ENCODE measurements around the gene RPL28.

Gene RPL28

DNA sequence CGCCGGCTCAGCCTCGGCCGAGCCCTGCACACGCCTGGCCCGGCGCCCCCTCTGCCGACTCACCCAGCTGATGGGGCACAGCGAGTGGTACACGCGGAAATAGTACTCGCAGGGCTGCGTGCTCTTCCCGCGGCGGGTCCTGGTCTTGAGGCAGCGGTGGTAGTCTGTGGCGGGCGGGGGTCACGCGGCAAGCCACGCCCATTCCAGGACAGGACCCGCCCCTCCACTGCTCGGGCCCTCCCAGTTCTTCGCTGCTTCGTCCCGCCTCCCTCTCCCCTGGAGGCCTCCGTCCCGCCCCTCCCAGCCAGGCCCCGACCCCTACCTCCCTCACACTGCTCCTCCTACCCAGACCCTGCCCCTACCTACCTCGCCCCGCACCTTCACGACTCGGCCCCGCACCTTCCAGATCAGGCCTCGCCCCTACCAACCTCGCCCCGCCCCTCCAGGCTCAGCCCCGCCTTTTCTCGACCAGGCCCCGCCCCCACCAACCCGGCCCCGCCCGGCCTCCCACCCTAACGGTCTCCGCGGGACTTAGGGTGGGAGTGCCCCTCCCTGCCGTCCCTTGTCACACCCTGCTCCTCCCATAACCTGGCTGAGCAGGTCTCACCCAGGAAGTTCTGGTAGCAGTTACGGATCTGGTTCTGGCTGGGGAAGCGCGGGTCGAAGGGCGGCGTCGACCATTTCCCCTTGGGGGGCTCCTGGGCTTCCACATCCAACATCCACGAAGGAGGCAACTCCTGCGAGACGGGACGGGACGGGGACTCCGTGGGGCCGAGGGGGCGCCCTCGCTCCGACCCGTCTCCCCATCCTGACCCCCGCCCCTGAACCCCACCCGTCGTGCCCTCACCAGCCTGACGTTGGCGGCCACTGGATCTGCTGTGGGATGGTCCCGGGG lies 31.7 kb upstream of the RPL28 start:
- no peak for DNase-seq

DNA sequence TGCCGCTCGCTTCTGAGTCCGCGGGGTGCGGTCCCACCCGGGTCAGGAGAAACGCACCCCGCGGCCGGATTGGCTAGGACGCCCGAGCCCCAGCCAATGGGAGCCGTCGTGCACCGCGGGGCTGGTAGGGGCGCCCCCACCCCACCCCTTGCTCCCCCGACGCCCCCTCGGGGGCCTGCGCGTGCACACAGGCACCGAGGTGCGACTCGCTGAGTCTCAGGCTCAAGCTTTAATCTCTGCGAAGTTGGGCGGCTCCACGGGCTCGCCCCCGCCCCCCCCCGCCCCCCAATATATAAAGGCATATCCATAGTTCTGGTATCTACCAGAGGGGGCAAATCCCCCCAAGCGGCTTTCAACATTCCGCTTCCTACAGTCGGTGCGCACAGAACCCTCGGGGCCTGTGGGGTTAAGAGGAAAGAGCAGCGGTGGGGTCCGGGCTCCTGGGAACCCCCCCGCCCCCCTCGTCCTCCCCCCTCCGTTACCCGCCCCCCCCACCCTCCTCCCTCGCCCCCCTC lies 31.0 kb upstream of the RPL28 start, which contains the start of gene COX6B2:
TSS of gene COX6B2 (minus strand) at position 22 of the 515 bp plus-strand sequence. CDS start 198 bp downstream, outside the sequence.
- no peak for DNase-seq

DNA sequence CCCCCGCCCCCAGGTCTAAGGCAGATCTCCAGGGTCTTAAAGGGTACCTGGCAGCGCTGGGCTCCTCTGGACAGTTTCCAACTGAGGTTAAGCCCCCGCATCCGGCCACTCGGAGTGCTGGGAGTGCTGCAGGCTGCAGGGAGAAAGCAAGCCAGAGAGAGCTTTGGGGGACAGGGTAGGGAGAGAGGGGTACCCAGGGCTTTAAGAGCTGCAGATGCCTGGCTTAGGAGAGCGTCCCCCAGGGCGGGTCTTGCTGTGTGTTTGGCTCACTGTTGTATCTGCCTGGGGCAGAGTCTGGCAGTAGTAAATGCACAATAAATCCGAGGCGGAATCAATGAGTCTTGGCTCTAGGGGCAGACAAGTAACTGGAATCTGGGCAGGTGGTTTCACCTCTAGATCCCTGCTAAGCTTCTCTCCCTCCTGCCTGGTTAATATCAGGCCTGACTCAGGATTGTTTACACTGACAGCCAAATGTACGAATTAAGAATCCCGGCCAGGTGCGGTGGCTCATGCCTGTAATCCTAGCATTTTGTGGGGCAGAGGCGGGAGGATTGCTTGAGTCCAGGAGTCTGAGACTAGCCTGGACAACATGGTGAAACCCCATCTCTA lies 30.4 kb upstream of the RPL28 start:
- no peak for DNase-seq

- no peak for DNase-seq
Observed at GRCh38 chr19:55358493-55358892, 27.2 kb upstream of the RPL28 start.

DNA sequence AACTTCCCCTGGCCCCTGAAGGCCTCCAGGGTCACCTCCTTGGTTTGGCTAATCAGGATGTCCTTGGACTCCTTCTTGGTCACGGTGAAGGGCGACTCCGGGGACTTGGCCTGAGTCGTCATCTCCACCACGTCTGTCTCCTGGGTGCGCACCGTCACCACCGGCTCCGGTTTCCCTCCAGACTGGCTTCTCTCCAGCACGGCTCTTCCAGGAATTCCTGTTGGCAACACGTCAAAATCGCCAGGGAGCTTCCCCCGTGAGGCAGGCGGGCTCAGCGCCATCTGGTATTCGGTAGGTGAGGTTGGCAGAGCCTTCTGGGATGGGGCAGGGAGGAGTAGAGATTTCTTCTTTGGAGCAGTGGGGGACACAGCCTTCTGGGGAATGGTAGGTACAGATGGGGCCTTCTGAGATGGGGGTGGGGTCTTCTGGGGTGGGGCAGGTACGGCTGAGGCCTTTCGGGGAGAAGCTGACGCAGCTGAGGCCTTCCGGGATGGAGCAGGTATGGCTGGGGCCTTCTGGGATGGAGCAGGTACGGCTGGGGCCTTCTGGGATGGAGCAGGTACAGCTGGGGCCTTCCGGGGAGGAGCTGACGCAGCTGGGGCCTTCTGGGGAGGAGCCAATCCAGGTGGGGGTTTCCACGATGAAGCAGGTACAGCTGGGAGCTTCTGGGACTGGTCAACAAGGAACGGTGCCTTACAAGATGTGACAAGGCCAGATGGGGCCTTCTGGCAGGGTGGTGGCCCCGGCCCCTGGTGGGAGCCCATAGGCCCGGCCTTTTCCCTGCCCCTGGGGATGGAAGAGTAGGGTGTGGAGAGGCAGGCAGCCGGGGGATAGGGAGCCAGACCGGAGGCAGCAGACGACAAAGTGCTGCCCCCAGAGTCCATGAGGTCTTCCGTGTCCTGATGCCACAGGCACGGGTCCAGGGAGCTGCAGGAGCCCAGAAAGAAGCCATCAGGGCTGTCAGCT lies 26.5 kb upstream of the RPL28 start:
- DNase-seq, result no peak

DNA sequence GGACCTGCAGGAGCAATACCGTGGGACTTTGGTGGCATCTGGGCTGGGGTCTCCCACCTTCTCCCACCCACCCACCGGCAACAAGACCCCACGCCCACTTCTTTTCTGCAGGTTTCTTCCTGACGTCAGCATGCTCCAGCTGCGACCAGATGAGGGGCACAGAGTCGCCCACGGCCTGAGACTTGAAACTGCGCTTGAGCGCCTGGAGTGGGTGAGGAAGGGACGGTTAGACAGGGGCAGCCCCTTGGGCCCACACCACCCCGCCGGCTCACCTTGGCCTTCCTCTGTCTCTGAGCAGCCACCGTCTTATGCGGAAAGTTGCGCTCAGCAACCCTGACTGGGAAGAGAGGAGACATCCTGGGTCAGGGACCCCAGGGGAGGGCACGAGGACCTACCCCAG lies 24.8 kb upstream of the RPL28 start:
- no peak for DNase-seq

- DNase-seq, result no peak
Observed at GRCh38 chr19:55362174-55362989, 23.4 kb upstream of the RPL28 start.

DNA sequence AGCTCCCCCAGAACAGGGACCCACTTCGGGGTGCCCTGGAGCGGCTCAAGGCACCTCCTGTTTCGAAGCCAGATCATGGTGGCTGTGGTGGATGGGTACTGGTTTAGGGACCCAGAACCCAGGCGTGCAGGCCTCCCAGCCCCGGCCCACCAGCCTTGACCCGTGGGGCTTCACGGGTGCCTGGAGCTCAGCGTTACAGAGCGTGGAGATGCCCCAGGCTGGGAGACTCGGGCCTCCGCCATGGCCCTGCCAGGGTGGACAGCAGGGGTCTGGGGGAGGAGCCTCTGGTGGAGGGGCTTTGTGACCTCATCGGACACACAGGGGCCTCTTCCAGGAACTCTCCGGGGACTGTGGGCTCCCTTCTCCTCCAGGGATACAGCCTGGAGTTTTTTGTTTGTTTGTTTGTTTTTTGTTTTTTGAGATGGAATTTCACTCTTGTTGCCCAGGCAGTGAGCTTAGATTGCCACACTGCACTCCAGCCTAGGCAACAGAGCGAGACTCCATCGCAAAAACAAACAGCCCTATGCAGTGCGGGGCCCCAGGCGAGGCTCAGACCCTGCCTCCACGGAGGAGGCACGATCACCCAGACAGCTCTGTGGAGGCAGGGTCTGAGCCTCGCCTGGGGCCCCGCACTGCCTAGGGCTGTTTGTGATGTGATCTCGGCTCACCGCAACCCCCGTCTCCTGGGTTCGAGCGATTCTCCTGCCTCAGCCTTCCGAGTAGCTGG lies 22.6 kb upstream of the RPL28 start, which contains the start of gene GARIN5B:
TSS of gene GARIN5B (minus strand) at position 271 of the 727 bp plus-strand sequence. CDS start at position 77, 194 bp downstream.
- no peak for DNase-seq

DNA sequence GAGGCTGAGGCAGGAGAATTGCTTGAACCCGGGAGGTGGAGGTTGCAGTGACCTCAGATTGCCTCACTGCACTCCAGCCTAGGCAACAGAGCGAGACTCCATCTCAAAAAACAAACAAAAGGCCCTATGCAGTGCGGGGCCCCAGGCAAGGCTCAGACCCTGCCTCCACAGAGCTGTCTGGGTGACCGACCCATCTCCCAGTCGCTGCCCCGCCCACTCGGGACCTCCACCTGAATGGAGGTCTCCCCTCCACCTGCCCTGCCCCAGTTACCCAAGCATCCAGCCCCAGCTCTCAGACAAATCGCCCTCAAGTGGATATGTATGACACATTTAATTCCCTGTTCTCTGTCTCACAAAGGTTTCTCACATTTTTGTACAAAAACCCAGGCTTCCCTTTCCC lies 20.5 kb upstream of the RPL28 start:
- no peak for DNase-seq

- DNase-seq, result no peak
Observed at GRCh38 chr19:55365964-55366363, 19.8 kb upstream of the RPL28 start.

GRCh38 chr19:55366790-55367189 lies 18.9 kb upstream of the RPL28 start:
- DNase-seq, result no peak

DNA sequence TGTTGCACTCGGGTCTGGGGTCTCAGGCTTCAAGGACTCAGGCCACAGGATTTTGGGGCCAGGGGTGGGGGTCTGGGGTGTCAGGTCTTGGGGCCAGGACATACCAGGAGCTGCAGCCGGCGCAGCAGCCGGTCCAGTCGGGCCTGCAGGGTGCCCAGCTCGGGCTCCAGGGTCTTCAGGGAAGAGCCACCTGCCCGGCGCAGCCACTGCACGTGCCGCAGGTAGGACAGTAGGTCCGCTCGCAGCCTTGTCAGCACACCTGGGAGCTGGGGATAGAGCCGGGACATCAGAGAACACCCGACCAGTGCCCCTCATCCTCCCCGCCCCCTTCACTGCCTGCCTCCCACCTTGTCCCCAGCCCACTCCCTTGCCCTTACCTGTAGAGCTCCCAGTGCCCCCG lies 17.6 kb upstream of the RPL28 start:
- no peak for DNase-seq

GRCh38 chr19:55368701-55369563 lies 16.8 kb upstream of the RPL28 start:
- DNase-seq, result peak; percentile 53

GRCh38 chr19:55369653-55370304 lies 16.0 kb upstream of the RPL28 start:
- no peak for DNase-seq

GRCh38 chr19:55370305-55370988 lies 15.3 kb upstream of the RPL28 start, which contains the start of gene IL11:
TSS of gene IL11 (minus strand) at chr19:55370463. CDS start at chr19:55370310, 153 bp downstream.
- no peak for DNase-seq

GRCh38 chr19:55372316-55373081 lies 13.2 kb upstream of the RPL28 start:
- no peak for DNase-seq

GRCh38 chr19:55373306-55373992 lies 12.3 kb upstream of the RPL28 start:
- DNase-seq, result no peak

Measured in left hindlimb (tissue), 1 donor.